ENCODE results near the gene MRPS34. TPM values are rescaled to one million over a fixed set of nuclear protein-coding genes. Genes with fewer than 3 reads are reported as not detected.
A peak's percentile ranks its signal among the peaks of the same experiment; 100 is the strongest.

Gene MRPS34
- total RNA-seq, 3 donors from 2014 or later, result 85.9 to 95.4 (median 87.8) TPM

DNA sequence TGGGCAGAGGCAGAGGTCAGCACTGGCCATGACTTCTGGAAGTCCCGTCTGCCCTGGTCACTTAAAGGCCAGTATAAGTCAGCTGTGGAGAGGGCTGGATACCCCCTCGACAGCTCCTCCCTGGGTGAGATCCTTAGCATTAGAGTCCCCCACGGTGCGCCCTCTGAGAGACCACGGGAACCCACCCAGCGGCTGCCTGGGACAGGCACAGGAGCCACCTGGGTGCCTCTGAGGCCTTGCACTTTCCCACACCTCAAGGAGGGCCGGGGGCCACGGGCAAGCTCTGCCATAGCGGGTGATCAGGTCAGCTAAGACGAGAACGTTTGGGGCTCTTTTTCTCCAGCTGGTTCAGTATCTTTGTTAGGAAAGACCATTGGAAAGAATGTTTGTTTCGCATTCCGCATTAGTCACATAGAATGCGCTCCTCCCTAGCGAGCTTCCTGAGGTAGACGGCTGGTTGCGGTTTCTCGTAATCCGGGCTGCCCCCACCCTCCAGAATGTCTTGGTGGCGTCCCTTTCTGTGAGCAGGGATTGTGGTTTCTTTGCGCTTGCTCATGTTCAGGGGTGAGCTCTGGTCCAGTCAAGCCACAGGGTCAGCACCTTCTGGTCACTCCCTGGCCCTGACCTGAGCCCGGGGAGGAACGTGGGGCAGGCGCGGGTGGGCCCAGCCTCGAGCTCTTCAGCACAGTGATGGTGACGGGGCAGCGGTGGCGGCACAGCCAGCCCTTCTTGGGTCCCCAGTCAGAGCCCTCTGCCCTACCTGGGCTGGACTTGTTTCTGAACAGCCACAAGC, 26.8 kb downstream of the MRPS34 start:
- no peak overlapping the region for H3K27ac ChIP-seq
- no peaks in the 10 kb centered on the region for H3K4me1 ChIP-seq
- DNase-seq (ENCODE audit: low spot score in 2 of 2), result no peak
- no peaks in the 10 kb centered on the region for H3K27me3 ChIP-seq
- intact Hi-C loops (cut with DNase I; ENCODE audit: low total_unique reads), result no loop called here
- H3K9me3 ChIP-seq, result no peaks in the 10 kb centered on the region
- TF ChIP-seq POLR2A (IDR thresholded peaks at IDR 0.05) (no peak), POLR2AphosphoS5 (IDR thresholded peaks at IDR 0.05) (no peak), CTCF (IDR thresholded peaks at IDR 0.05) (no peak)
- no peak overlapping the region for H3K4me3 ChIP-seq
- no peaks in the 10 kb centered on the region for H3K36me3 ChIP-seq

- H3K27ac ChIP-seq, result no peak overlapping the region
- no peaks in the 10 kb centered on the region for H3K36me3 ChIP-seq
- DNase-seq (ENCODE audit: low spot score in 2 of 2), result peak in 1 of 2 donors; percentile 49
- no peaks in the 10 kb centered on the region for H3K4me1 ChIP-seq
- no peaks in the 10 kb centered on the region for H3K9me3 ChIP-seq
- H3K27me3 ChIP-seq, result no peaks in the 10 kb centered on the region
- no peak for TF ChIP-seq CTCF (IDR thresholded peaks at IDR 0.05)
- TF ChIP-seq POLR2A (IDR thresholded peaks at IDR 0.05), result no peak
- no peak overlapping the region for H3K4me3 ChIP-seq
- intact Hi-C loops (cut with DNase I; ENCODE audit: low total_unique reads), result no loop called here
Measured at GRCh38 chr16:1745181-1745899, 27.6 kb downstream of the MRPS34 start.

DNA sequence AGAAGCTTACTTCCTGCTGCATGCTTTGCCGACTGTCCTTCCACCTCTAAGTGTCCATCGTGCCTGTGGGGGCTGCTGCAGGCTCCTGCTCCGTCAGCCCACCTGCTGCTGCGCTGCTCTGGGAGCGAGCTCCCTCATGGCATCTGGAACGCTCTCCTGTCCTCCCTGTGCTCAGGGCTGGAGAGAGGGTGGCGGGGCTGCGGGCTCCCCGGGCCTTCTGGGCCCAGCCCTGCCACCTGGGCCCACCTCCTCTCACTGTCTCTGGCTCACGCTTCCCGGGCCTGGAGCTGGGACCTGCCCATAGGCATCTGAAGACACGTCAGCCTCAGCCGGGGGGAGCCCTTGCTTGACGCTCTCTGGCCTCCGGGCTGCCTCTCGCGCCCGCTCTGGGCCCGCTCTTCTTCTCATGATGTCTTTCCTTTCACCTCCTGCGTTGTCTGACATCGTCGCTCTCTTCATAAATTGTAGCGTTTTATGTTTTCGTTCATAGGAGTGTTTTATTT, 28.5 kb downstream of the MRPS34 start:
- Histone ChIP-seq H3K27ac (no peak overlapping the region), H3K4me3 (no peak overlapping the region), H3K9me3 (no peaks in the 10 kb centered on the region), H3K4me1 (no peaks in the 10 kb centered on the region), H3K36me3 (no peaks in the 10 kb centered on the region), H3K27me3 (no peaks in the 10 kb centered on the region)
- TF ChIP-seq POLR2A (IDR thresholded peaks at IDR 0.05) (no peak), CTCF (IDR thresholded peaks at IDR 0.05) (no peak), POLR2AphosphoS5 (IDR thresholded peaks at IDR 0.05) (no peak)
- intact Hi-C loops (cut with DNase I; ENCODE audit: low total_unique reads), result no loop called here
- DNase-seq (ENCODE audit: low spot score in 2 of 2), result no peak

- H3K4me3 ChIP-seq, result no peak overlapping the region
- no peaks in the 10 kb centered on the region for H3K4me1 ChIP-seq
- H3K9me3 ChIP-seq, result no peaks in the 10 kb centered on the region
- no peak overlapping the region for H3K27ac ChIP-seq
- intact Hi-C loops (cut with DNase I; ENCODE audit: low total_unique reads), result no loop called here
- no peak for DNase-seq (ENCODE audit: low spot score in 2 of 2)
- H3K36me3 ChIP-seq, result no peaks in the 10 kb centered on the region
- no peak for TF ChIP-seq CTCF (IDR thresholded peaks at IDR 0.05)
- TF ChIP-seq POLR2A (IDR thresholded peaks at IDR 0.05), result no peak
- no peak for TF ChIP-seq POLR2AphosphoS5 (IDR thresholded peaks at IDR 0.05)
- H3K27me3 ChIP-seq, result no peaks in the 10 kb centered on the region
Measured at GRCh38 chr16:1743376-1744337, 29.3 kb downstream of the MRPS34 start.
